Inflammatory macrophage (primary cell): Measurements from ENCODE around the gene AP4E1.
"Not testable (repeated sequence)": the region's sequence is repeated elsewhere in the genome, so short reads cannot be mapped to it uniquely, and the experiment has no call there.

Source experiments
- DNase-seq, 2 donors: peaks; one replicate each; pipeline ENCODE4 v3.0.0-alpha.2; 2020 to 2022

AP4E1 gene

GRCh38 chr15:50950745-50951144, 42.3 kb downstream of the AP4E1 start:
- not testable (repeated sequence) for DNase-seq

- no peak for DNase-seq
These were observed 44.8 kb downstream of the AP4E1 start for GRCh38 chr15:50953302-50953701.

GRCh38 chr15:50954837-50955236, 46.4 kb downstream of the AP4E1 start:
- DNase-seq = not testable (repeated sequence)

- no peak for DNase-seq
These were observed 51.2 kb downstream of the AP4E1 start for GRCh38 chr15:50959717-50960116.

- DNase-seq = no peak
These were observed 55.6 kb downstream of the AP4E1 start for GRCh38 chr15:50964075-50964474.

GRCh38 chr15:50968353-50968752, 59.9 kb downstream of the AP4E1 start:
- DNase-seq = no peak

- no peak for DNase-seq
These were observed 62.0 kb downstream of the AP4E1 start for GRCh38 chr15:50970524-50970923.

- no peak for DNase-seq
These were observed 62.6 kb downstream of the AP4E1 start for GRCh38 chr15:50971115-50971514.

GRCh38 chr15:50971542-50971941, 63.1 kb downstream of the AP4E1 start:
- no peak for DNase-seq

- DNase-seq = no peak
These were observed 65.1 kb downstream of the AP4E1 start for GRCh38 chr15:50973605-50974004.

GRCh38 chr15:50977162-50977561, 68.7 kb downstream of the AP4E1 start:
- DNase-seq = no peak

GRCh38 chr15:50978580-50978979, 70.1 kb downstream of the AP4E1 start:
- DNase-seq = no peak

GRCh38 chr15:50979041-50979440, 70.6 kb downstream of the AP4E1 start:
- DNase-seq = no peak

GRCh38 chr15:50993598-50993997, 85.1 kb downstream of the AP4E1 start:
- DNase-seq = no peak

GRCh38 chr15:50996641-50997040, 88.2 kb downstream of the AP4E1 start:
- DNase-seq = no peak

- no peak for DNase-seq
These were observed 89.0 kb downstream of the AP4E1 start for GRCh38 chr15:50997371-50998051.

GRCh38 chr15:51004103-51004551, 95.6 kb downstream of the AP4E1 start:
- peak; percentile 79 to 84 for DNase-seq

- no peak for DNase-seq
These were observed 98.0 kb downstream of the AP4E1 start for GRCh38 chr15:51006336-51006985.

- DNase-seq = no peak
These were observed 98.7 kb downstream of the AP4E1 start for GRCh38 chr15:51007131-51007666.

- no peak for DNase-seq
These were observed 102.7 kb downstream of the AP4E1 start for GRCh38 chr15:51011212-51011611.

GRCh38 chr15:51016615-51017014, 108.1 kb downstream of the AP4E1 start:
- DNase-seq = no peak

GRCh38 chr15:51022206-51022605, 113.7 kb downstream of the AP4E1 start:
- DNase-seq = no peak

GRCh38 chr15:51023499-51023898, 115.0 kb downstream of the AP4E1 start:
- DNase-seq = no peak
